ENCODE measurements around the gene ZNF776.
"Not testable (repeated sequence)": the region's sequence is repeated elsewhere in the genome, so short reads cannot be mapped to it uniquely, and the experiment has no call there.

ZNF776 gene

DNA sequence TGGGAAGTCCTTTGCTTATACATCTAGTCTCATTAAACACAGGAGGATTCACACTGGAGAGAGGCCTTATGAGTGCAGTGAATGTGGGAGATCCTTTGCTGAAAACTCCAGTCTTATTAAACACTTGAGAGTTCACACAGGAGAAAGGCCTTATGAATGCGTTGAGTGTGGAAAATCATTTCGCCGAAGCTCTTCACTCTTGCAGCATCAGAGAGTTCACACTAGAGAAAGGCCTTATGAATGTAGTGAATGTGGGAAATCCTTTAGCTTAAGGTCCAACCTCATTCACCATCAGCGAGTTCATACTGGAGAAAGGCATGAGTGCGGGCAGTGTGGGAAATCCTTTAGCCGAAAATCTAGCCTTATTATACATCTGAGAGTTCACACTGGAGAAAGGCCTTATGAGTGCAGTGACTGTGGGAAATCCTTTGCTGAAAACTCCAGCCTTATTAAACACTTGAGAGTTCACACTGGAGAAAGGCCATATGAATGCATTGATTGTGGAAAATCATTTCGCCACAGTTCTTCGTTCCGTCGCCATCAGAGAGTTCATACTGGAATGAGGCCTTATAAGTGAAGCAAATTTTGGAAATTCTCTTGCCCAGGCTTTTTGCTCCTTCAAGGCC is 32.7 kb downstream of the ZNF776 start:
- no peak for DNase-seq

DNA sequence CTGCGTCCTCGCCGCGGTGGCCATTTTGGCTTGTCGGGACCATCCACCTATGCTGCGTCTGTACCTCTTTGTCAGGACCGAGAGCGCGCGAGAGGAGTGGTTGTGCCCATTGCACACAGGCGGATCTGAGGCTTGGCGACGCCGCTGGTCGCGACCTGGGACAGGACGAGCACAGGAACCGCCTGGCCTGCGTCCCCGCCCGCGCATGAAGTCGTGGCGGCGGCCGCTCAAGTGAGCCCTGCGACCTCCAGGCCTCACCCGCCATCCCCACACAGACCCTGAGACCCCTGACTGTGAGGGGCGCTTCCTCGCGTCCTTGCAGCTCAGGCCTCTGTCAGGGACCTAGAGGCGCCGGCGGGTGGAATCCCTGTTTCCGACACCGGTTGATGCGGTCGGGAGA is 39.7 kb downstream of the ZNF776 start:
- no peak for DNase-seq

DNA sequence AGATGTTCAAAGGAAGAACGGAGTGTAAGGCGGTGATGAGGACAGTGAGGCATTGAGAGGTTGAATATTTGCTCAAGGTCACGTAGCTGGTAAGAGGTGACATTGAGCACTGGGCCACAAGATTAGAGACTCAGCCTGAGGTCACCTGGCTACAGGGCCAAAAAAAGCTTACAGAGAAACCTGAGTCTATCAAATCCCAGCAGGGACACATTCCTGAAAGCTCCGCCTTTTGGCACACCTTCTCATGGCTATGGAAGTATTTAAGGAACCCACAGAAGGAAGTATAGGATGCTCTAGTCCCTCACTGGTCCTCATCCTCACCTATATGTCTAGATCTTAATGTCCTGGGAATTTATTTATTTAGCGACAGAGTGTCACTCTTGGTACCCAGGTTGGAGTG is 40.3 kb downstream of the ZNF776 start:
- DNase-seq = no peak

DNA sequence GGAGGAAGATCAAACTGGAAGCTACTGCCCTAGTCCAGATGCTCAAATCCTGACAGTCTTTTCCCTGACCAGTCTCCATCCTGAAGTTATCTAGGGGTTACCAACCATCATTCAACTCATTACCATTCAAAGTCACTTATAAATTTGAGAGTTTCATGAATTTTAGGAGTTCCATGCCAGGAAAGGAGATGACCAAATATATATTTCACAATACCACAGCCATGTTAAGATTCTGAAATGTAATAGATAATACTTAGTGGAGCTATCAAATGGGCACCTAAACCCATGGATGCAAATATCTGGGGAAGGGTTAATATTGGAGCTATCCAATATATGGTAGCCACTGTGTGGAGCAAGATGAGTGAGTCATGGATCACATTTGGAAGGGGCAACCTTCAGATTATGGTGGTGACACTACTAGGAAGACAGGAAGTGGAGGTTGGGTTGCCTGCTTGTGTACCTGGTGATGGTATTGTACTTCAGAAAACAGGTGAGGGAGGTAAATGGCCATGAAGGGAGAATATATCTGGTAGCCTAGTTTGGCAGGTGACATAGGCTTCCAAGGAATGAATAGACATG is 41.6 kb downstream of the ZNF776 start:
- DNase-seq = no peak

DNA sequence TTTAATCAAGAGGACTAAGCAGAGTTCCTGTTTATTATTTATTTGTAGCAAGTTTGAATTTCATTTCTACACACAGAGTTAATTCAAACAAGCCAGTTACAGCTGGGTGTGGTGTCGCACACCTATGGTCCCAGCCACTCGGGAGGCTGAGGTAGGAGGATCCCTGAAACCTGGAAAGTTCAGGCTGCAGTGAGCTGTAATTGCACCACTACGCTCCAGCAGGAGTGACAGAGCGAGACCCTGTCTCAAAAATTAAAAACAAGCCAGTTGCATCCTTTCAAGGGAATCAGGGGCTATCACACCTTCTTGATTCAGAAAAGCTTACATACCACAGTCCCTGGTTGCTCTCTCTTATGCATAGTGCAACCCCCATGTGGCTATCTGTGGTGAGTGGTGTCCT is 42.7 kb downstream of the ZNF776 start:
- DNase-seq = no peak

DNA sequence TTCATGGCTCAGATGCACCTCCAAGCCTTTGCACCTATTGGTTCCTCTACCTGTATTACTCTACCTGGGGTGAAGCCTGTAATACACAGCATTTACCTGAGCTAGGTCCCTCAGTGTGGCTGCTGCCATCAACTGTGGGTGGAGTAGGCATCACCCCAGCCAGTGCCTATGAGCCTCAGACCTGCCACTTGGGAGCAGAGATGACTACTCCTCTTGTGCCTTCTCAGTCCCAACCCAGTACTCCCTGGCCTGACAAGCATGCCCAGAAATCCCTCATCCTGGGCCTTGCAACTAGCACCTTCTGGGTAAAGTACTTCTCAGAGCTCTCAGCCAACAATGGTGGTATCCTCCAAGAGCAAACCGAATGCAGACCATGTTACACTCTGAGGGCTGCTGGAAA is 50.0 kb downstream of the ZNF776 start:
- not testable (repeated sequence) for DNase-seq

DNA sequence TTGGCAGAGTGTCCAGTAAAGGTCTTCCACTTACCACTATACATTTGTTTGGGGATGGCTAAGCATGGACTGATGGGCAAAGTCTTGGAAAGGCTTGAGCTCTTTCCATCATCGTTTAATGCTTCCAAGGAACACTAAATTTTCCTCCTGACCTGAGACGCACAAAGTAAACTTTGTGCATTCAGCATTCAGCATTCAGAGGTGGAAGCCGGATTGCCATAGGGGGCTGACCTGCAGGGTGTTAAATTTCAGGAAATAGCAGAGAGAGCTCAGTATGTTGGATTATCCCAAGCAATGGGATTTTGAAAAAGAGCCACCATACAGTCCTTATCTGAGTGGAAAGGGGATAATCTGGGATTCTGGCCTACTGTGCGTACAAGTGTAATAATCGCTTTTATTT is 54.1 kb downstream of the ZNF776 start:
- DNase-seq = no peak

DNA sequence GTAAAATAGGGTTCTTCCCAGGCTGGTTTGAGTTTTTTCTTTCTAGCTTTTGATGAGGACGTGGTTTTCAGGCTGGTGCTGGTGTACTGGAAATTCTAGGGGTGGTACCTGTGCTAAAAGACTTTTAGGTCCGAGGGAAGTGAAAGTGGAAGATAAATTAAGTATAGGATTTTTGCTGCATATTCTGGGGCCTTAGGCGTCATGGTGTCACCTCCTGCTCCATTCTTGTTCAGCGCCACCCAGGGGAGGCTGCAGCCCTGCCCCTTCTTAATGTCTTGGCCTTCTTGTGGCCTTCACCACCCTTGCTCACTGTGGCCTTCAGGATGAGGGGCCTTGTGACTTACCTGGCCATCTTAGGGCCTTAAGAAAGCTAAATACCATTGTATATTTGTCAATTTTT is 55.7 kb downstream of the ZNF776 start:
- no peak for DNase-seq

DNA sequence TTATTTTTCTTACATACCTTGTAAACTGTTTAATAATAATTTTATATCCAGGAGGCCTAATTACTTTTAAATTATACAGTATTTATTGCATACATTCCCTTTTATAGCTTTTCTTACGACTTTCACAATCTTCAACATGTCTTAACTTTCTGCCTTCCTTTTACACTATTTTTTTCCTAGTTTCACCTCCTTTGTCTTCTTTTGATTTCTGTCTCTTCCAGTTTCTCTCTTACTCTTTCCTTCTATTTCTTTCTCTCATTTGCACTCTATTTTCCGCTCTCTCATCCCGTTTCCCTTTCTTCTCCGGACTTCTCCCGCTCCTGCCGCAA is 56.6 kb downstream of the ZNF776 start:
- no peak for DNase-seq

DNA sequence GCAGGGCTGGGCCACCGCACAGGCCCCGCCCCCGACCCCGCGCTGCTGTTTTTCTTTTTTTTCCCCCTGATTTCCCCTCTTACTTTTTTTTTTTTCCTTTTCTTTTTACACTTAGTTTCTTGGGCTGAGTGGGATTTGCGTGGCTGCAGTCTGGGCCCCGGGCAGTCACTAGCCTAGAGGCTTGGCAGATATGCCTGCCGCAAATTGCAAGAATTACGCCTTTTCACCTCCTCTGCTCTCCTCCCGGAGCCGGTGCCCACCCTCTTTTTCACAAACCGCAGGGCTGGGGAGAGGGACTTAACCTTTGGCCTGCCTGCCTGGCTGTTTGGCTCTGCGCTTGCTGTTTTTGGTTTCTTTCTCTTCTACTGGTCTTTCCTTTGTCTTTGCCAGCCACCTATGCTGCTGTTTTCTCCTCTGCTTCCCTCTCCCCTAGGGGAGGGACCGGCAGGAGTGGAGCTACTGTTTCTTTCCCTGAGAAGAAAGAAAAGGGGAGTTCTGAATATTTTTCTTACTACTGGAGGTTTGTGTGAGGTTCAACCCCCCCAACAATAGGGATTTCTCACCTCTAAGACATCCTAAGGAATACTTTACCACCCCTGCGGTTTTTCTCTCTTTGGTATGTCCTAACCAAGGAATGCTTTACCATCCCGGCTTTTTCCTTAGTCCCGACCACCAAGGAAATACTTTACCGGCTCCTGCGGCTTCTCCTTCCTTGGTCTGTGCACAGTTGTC is 57.1 kb downstream of the ZNF776 start:
- DNase-seq = no peak

DNA sequence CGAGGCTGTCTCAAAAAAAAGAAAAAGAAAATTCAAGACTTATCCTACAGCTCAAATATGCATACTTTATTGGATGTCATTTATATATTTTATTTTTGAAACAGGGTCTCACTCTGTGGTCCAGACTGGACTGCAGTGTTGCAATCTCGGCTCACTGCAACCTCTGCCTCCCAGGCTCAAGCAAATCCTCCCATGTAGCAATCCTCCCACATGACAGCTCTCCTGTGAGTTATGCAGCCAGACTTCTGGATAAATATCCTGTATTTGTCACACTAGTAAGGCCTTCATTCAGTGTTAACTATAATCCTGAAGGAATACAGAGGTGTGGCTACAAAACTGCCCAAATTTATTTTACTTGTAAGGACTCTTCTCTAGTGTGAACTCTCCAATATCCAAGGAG is 60.9 kb downstream of the ZNF776 start:
- DNase-seq = no peak

Data from NCI-H510A (cell line).